H9 (cell line): Measurements from ENCODE around the gene QSOX2. TPM values are rescaled to one million over a fixed set of nuclear protein-coding genes. Genes with fewer than 3 reads are reported as not detected.

Source experiments
- DNase-seq: peaks from one replicate; pipeline ENCODE4 v3.0.0-alpha.2; 2017
- H2AFZ ChIP-seq: one replicate; pipeline ENCODE4 v1.6.1; 2013; ENCODE audit warnings: mild to moderate bottlenecking, low read length, control low read depth, moderate library complexity
- H2AK5ac ChIP-seq: 2 replicates; pipeline ENCODE4 v1.6.1; 2013; ENCODE audit warnings: low read length, control low read depth, mixed read lengths; ENCODE audit not compliant: insufficient read length
- H2BK120ac ChIP-seq: one replicate; pipeline ENCODE4 v1.6.1; 2013; ENCODE audit warnings: low read depth, mild to moderate bottlenecking, low read length, control low read depth, inconsistent platforms; ENCODE audit not compliant: poor library complexity, severe bottlenecking
- H2BK12ac ChIP-seq: 2 replicates; pipeline ENCODE4 v1.6.1; 2013; ENCODE audit warnings: low read length, control low read depth, mixed read lengths, low read depth; ENCODE audit not compliant: insufficient read length
- H2BK15ac ChIP-seq: 2 replicates; pipeline ENCODE4 v1.6.1; 2013; ENCODE audit warnings: low read depth, low read length, control low read depth
- H2BK20ac ChIP-seq: one replicate; pipeline ENCODE4 v1.6.1; 2013; ENCODE audit warnings: low read depth, mild to moderate bottlenecking, low read length, control low read depth, inconsistent platforms; ENCODE audit not compliant: poor library complexity, severe bottlenecking
- H2BK5ac ChIP-seq: 2 replicates; pipeline ENCODE4 v1.6.1; 2013; ENCODE audit warnings: low read length, control low read depth, mixed read lengths; ENCODE audit not compliant: insufficient read length
- H3K14ac ChIP-seq: 2 replicates; pipeline ENCODE4 v1.6.1; 2013; ENCODE audit warnings: low read length, control low read depth; ENCODE audit not compliant: insufficient read depth
- H3K18ac ChIP-seq: 2 replicates; pipeline ENCODE4 v1.6.1; 2013; ENCODE audit warnings: low read depth, mild to moderate bottlenecking, mixed read lengths, low read length, control low read depth; ENCODE audit not compliant: insufficient read length
- H3K23ac ChIP-seq: 2 replicates; pipeline ENCODE4 v1.6.1; 2013; ENCODE audit warnings: low read length, control low read depth, mixed read lengths, low read depth; ENCODE audit not compliant: insufficient read length
- H3K23me2 ChIP-seq: 2 replicates; pipeline ENCODE4 v1.6.1; 2013; ENCODE audit warnings: low read depth, mild to moderate bottlenecking, mixed read lengths, low read length, control low read depth; ENCODE audit not compliant: insufficient read length, poor library complexity, severe bottlenecking
- H3K27ac ChIP-seq: 2 replicates; pipeline ENCODE4 v1.5.1; 2013; ENCODE audit warnings: low read length, control low read depth, mixed read lengths, low read depth; ENCODE audit not compliant: insufficient read length
- H3K27me3 ChIP-seq: 2 replicates; pipeline ENCODE4 v1.6.1; 2013; ENCODE audit warnings: low read length, control low read depth, inconsistent platforms; ENCODE audit not compliant: insufficient read depth
- H3K4ac ChIP-seq: 2 replicates; pipeline ENCODE4 v1.6.1; 2013; ENCODE audit warnings: low read depth, mild to moderate bottlenecking, control low read depth, inconsistent platforms, low read length, moderate library complexity
- H3K4me1 ChIP-seq: 2 replicates; pipeline ENCODE4 v1.6.1; 2013; ENCODE audit warnings: low read length, control low read depth, inconsistent platforms; ENCODE audit not compliant: insufficient read depth
- H3K4me2 ChIP-seq: 2 replicates; pipeline ENCODE4 v1.6.1; 2013; ENCODE audit warnings: low read length, control low read depth, mixed read lengths; ENCODE audit not compliant: insufficient read length, insufficient read depth
- H3K56ac ChIP-seq: 2 replicates; pipeline ENCODE4 v1.6.1; 2013; ENCODE audit warnings: low read depth, mild to moderate bottlenecking, mixed read lengths, low read length, control low read depth; ENCODE audit not compliant: insufficient read length
- H3K79me1 ChIP-seq: 2 replicates; pipeline ENCODE4 v1.6.1; 2013; ENCODE audit warnings: low read depth, mild to moderate bottlenecking, moderate library complexity, low read length, control low read depth, inconsistent platforms; ENCODE audit not compliant: insufficient read depth, poor library complexity, severe bottlenecking
- H3K79me2 ChIP-seq: 2 replicates; pipeline ENCODE4 v1.6.1; 2013; ENCODE audit warnings: low read length, control low read depth, inconsistent platforms; ENCODE audit not compliant: insufficient read depth
- H3K9ac ChIP-seq: 2 replicates; pipeline ENCODE4 v1.6.1; 2013; ENCODE audit warnings: low read length, control low read depth, mixed read lengths; ENCODE audit not compliant: insufficient read length; ENCODE audit errors: extremely low read depth
- H3K9me3 ChIP-seq: one replicate; pipeline ENCODE4 v1.6.1; 2013; ENCODE audit warnings: low read depth, low read length, inconsistent platforms; ENCODE audit not compliant: control insufficient read depth
- H3T11ph ChIP-seq: one replicate; pipeline ENCODE4 v1.6.1; 2013; ENCODE audit warnings: mild to moderate bottlenecking, low read length, control low read depth, inconsistent platforms
- H4K20me1 ChIP-seq: one replicate; pipeline ENCODE4 v1.6.1; 2013; ENCODE audit not compliant: control insufficient read depth, insufficient read length, insufficient read depth
- H4K5ac ChIP-seq: 2 replicates; pipeline ENCODE4 v1.6.1; 2013; ENCODE audit warnings: low read depth, mild to moderate bottlenecking, mixed read lengths, low read length, control low read depth; ENCODE audit not compliant: insufficient read length
- H4K8ac ChIP-seq: replicated peaks from 2 replicates; pipeline ENCODE4 v1.6.1; 2013; ENCODE audit warnings: low read length, control low read depth, mixed read lengths, low read depth; ENCODE audit not compliant: insufficient read length
- H4K91ac ChIP-seq: 2 replicates; pipeline ENCODE4 v1.6.1; 2013; ENCODE audit warnings: low read depth, mild to moderate bottlenecking, moderate library complexity, mixed read lengths, low read length, control low read depth; ENCODE audit not compliant: insufficient read length
- H3K27ac Mint-ChIP-seq, 3 experiments: 2 replicates in 2 of 3; 3 replicates in 1 of 3; pipeline ENCODE4 v1.8.0; 2020 to 2021; ENCODE audit warnings: mixed read lengths in 3 of 3, mild to moderate bottlenecking in 1 of 3, moderate library complexity in 1 of 3
- H3K27me3 Mint-ChIP-seq: 2 replicates; pipeline ENCODE4 v1.8.0; 2021; ENCODE audit warnings: low read depth, mild to moderate bottlenecking, moderate library complexity, mixed read lengths
- H3K36me3 Mint-ChIP-seq, 3 experiments: 2 replicates in 2 of 3; 3 replicates in 1 of 3; pipeline ENCODE4 v1.8.0; 2020 to 2021; ENCODE audit warnings: low read depth in 3 of 3, mixed read lengths in 3 of 3; ENCODE audit not compliant: insufficient read depth in 1 of 3
- H3K4me1 Mint-ChIP-seq, 2 experiments: 2 replicates each; pipeline ENCODE4 v1.8.0; 2020; ENCODE audit warnings: mixed read lengths in 2 of 2
- H3K4me3 Mint-ChIP-seq, 2 experiments: 2 replicates in 1 of 2; 3 replicates in 1 of 2; pipeline ENCODE4 v1.8.0; 2020 to 2021; ENCODE audit warnings: mild to moderate bottlenecking in 2 of 2, mixed read lengths in 2 of 2, moderate library complexity in 1 of 2
- H3K9me3 Mint-ChIP-seq, 2 experiments: 2 replicates in 1 of 2; 3 replicates in 1 of 2; pipeline ENCODE4 v1.8.0; 2020; ENCODE audit warnings: mild to moderate bottlenecking in 2 of 2, mixed read lengths in 2 of 2, moderate library complexity in 1 of 2
- WGBS: extraction: QIAGEN DNeasy Blood & Tissue Kit; methylation state at CpG from one replicate; pipeline ENCODE4 v1.1.7; 2013; ENCODE audit warnings: missing lambda C conversion rate, low lambda C conversion rate, mixed read lengths; ENCODE audit not compliant: insufficient read length; ENCODE audit errors: extremely low coverage; 5-methylcytosine and 5-hydroxymethylcytosine counted together
- total RNA-seq: library from RNA; stranded (reverse); gene quantifications from 2 replicates; pipeline ENCODE4 v1.2.1, GENCODE V29; 2021
- TF ChIP-seq, protein P1 (sequence below): fragments of 200-600 bp; sonication (generic); conservative IDR thresholded peaks from 3 replicates; pipeline ENCODE4 v1.8.0; 2021; ENCODE audit warnings: antibody characterized with exemption, mild to moderate bottlenecking

The QSOX2 gene
- total RNA-seq, 1 experiment from 2014 or later, result 25.8 TPM

DNA sequence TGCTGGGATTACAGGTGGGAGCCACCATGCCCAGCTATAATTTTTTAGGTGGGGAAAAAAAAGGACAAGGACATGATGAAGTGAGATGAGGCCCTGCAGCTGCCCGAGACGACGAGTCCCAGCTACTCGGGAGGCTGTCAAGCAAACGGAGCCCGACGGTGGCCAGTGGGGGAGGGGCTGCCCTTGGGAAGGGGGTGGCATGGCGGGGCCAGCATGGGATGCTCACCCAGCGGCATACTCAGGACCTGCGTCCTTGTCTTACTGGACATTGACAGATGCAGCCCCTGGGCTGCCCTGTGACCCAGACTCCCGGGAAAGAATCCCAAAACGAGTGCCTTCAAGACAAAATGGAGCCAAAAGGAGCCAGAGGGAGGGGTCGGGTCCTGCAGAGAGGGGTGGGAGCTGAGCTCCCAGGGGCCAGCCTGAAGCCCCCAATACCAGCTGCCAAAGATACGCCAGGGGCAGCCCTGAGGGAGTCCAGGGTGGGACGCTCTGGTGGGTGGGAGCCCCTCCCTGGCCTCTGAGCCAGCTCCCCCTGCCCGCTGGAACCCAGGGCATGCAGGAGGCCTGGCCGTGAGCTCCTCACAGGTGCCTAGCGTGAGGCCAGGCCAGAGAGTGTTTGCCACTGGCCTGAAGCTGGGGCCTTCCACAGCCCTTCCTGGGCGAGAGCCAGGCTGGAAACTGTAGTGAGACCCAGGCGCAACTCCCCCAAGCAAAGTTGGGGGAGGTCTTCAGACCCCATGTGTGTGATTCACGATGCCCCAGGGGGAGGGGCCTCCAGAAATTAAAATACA is 42.5 kb upstream of the QSOX2 start:
- Mint-ChIP-seq H3K4me1 (peaks cover 4 to 5% of the 10 kb centered on the region in 2 experiments; a peak in 2 of 4 replicates), H3K27me3 (peaks cover 6% of the 10 kb centered on the region), H3K36me3 (no peaks in the 10 kb centered on the region), H3K4me3 (no peak overlapping the region), H3K9me3 (no peaks in the 10 kb centered on the region), H3K27ac (peak overlapping the region in 1 of 3 experiments; percentile 55; a peak in 1 of 7 replicates)
- H3K14ac ChIP-seq, result no peak overlapping the region
- no peak overlapping the region for H3K18ac ChIP-seq
- H2BK15ac ChIP-seq, result no peak overlapping the region
- no peak overlapping the region for H2BK20ac ChIP-seq
- no peak for DNase-seq
- no peak overlapping the region for H2BK5ac ChIP-seq
- H2AK5ac ChIP-seq, result no peak overlapping the region
- no peak overlapping the region for H3K9ac ChIP-seq
- H4K5ac ChIP-seq, result no peak overlapping the region
- H4K20me1 ChIP-seq, result no peaks in the 10 kb centered on the region
- H3K56ac ChIP-seq, result no peak overlapping the region
- H3K79me1 ChIP-seq, result no peaks in the 10 kb centered on the region
- no peak overlapping the region for H3K4me2 ChIP-seq
- H4K8ac ChIP-seq, result no peak overlapping the region
- H3K23ac ChIP-seq, result no peak overlapping the region
- TF ChIP-seq, protein P1, sequence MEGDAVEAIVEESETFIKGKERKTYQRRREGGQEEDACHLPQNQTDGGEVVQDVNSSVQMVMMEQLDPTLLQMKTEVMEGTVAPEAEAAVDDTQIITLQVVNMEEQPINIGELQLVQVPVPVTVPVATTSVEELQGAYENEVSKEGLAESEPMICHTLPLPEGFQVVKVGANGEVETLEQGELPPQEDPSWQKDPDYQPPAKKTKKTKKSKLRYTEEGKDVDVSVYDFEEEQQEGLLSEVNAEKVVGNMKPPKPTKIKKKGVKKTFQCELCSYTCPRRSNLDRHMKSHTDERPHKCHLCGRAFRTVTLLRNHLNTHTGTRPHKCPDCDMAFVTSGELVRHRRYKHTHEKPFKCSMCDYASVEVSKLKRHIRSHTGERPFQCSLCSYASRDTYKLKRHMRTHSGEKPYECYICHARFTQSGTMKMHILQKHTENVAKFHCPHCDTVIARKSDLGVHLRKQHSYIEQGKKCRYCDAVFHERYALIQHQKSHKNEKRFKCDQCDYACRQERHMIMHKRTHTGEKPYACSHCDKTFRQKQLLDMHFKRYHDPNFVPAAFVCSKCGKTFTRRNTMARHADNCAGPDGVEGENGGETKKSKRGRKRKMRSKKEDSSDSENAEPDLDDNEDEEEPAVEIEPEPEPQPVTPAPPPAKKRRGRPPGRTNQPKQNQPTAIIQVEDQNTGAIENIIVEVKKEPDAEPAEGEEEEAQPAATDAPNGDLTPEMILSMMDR, result no peak
- no peaks in the 10 kb centered on the region for H3K4me1 ChIP-seq
- no peak overlapping the region for H4K91ac ChIP-seq
- no peak overlapping the region for H3K27ac ChIP-seq
- peaks cover 4% of the 10 kb centered on the region for H3K9me3 ChIP-seq
- H3K27me3 ChIP-seq, result no peaks in the 10 kb centered on the region
- H2BK120ac ChIP-seq, result no peak overlapping the region
- H3K23me2 ChIP-seq, result peaks cover 3% of the 10 kb centered on the region
- no peaks in the 10 kb centered on the region for H3K79me2 ChIP-seq
- no peak overlapping the region for H2BK12ac ChIP-seq
- H3K4ac ChIP-seq, result no peak overlapping the region
- no peak overlapping the region for H2AFZ ChIP-seq
- WGBS, result no CpG with 5 or more reads among the region's 21 CpGs
- H3T11ph ChIP-seq, result no peak overlapping the region
